Measurements from ENCODE around the gene C15orf39.

Gene C15orf39

DNA sequence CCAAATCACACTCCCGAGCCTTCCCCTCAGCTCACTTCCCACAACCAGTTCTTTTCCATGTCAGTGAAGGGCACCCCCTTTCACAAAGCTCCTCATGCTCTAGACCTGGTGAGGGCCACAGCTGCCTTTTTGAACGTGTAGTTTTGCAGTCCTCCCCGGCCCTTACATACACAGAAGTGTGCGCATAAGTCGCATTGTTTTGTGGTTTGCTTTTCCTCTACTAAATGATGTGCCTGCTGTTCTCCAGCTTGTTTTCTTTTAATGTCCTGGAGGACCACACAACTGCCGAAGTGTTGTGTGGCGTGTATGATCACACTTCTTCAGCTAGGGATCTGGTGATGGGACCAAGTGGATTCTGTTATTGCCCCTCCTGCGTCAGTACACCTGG lies 7.6 kb downstream of the C15orf39 start:
- no peak overlapping the region for H3K4me3 ChIP-seq (ENCODE audit: low read depth, low read length)
- no peak for TF ChIP-seq CTCF (IDR thresholded peaks at IDR 0.05; ENCODE audit: low read depth, low read length)

DNA sequence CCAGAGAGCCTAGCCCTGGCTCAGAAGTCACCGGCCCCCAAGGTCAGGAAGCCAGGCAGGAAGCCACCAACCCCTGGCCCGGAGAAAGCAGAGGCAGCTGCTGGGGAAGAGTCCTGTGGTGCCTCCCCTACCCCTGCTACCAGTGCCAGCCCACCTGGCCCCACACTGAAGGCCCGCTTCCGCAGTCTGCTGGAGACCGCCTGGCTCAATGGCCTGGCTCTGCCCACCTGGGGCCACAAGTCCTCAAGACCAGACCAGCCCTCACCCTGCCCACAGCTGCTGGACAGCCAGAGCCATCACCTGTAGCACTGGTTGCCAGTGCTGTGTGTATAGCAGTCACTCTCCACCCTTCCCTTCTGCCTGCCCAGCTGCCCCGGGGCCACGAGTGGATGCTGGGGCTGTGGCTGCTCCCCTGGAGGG lies 9.1 kb downstream of the C15orf39 start:
- TF ChIP-seq CTCF (IDR thresholded peaks at IDR 0.05; ENCODE audit: low read depth, low read length) = no peak
- no peak overlapping the region for H3K4me3 ChIP-seq (ENCODE audit: low read depth, low read length)

DNA sequence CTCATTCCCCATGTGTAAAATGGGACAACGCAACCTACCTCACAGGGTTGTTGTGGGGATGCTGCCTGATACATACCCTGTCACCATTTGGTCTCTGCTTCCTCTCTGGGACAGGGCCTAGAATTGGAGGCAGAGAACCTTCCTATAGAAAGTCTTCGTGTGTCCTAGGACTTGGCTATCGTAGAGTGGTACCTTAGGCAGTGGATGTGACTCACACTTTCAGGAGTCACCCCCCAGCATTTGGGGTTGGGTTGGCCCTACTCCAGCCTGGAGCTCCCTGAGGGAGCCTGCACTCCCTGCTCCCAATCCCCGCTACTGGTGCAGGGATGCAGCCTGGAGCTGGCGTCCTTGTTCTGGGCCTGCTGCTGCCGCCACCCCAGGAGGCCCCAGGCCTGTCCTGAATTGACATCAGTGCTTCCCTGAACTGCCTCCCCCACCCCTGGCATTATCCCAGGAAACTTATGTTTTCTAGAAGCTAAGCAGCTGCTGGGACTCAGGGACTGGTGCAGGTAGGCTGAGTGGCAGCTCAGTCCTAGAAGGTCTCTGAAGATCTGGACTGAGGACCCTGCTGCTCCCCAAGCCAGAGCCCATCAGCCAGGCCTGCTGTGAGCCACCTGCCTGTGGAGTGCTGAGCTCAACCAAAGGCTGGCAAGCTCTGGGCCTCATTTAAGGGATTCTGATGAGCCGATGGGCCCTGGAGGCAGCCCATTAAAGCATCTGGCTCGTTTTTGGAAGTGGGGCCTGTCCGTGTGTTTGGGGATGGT lies 9.9 kb downstream of the C15orf39 start:
- no peak for TF ChIP-seq CTCF (IDR thresholded peaks at IDR 0.05; ENCODE audit: low read depth, low read length)
- no peak overlapping the region for H3K4me3 ChIP-seq (ENCODE audit: low read depth, low read length)

GRCh38 chr15:75212200-75212858 lies 10.6 kb downstream of the C15orf39 start:
- no peak for TF ChIP-seq CTCF (IDR thresholded peaks at IDR 0.05; ENCODE audit: low read depth, low read length)
- no peak overlapping the region for H3K4me3 ChIP-seq (ENCODE audit: low read depth, low read length)

- H3K4me3 ChIP-seq (ENCODE audit: low read depth, low read length) = no peak overlapping the region
- TF ChIP-seq CTCF (IDR thresholded peaks at IDR 0.05; ENCODE audit: low read depth, low read length) = no peak
Measured at GRCh38 chr15:75213212-75213767, 11.6 kb downstream of the C15orf39 start.

- H3K4me3 ChIP-seq (ENCODE audit: low read depth, low read length) = no peak overlapping the region
- no peak for TF ChIP-seq CTCF (IDR thresholded peaks at IDR 0.05; ENCODE audit: low read depth, low read length)
Measured at GRCh38 chr15:75213768-75214221, 12.1 kb downstream of the C15orf39 start.

Measured in WI38 (cell line).